ENCODE measurements around the gene SHC3.

Gene SHC3

GRCh38 chr9:89177944-89178829 lies at the start of gene SHC3:
SHC3 (minus strand) TSS chr9:89178818; CDS start chr9:89178460, 358 bp downstream.
- peak; percentile 51 for DNase-seq (ENCODE audit: low read depth)
- H3K4me3 ChIP-seq (ENCODE audit: control insufficient read depth, low read depth, low read length): peak within 1 kb of the TSS; percentile 59
- no peak for TF ChIP-seq CTCF (conservative IDR thresholded peaks at IDR 0.05; ENCODE audit: control insufficient read depth, insufficient read depth, low read depth, low read length)

GRCh38 chr9:89225991-89226471 lies 47.4 kb upstream of the SHC3 start:
- DNase-seq (ENCODE audit: low read depth): peak; percentile 18
- no peak overlapping the region for H3K4me3 ChIP-seq (ENCODE audit: control insufficient read depth, low read depth, low read length)
- TF ChIP-seq CTCF (conservative IDR thresholded peaks at IDR 0.05; ENCODE audit: control insufficient read depth, insufficient read depth, low read depth, low read length): no peak

- DNase-seq (ENCODE audit: low read depth): peak; percentile 58
- H3K4me3 ChIP-seq (ENCODE audit: control insufficient read depth, low read depth, low read length): no peak overlapping the region
- peak; percentile 31 for TF ChIP-seq CTCF (conservative IDR thresholded peaks at IDR 0.05; ENCODE audit: control insufficient read depth, insufficient read depth, low read depth, low read length)
These were observed 47.0 kb upstream of the SHC3 start for GRCh38 chr9:89225587-89225986.

GRCh38 chr9:89225036-89225435 lies 46.4 kb upstream of the SHC3 start:
- no peak for TF ChIP-seq CTCF (conservative IDR thresholded peaks at IDR 0.05; ENCODE audit: control insufficient read depth, insufficient read depth, low read depth, low read length)
- no peak overlapping the region for H3K4me3 ChIP-seq (ENCODE audit: control insufficient read depth, low read depth, low read length)
- no peak for DNase-seq (ENCODE audit: low read depth)

- no peak for DNase-seq (ENCODE audit: low read depth)
- TF ChIP-seq CTCF (conservative IDR thresholded peaks at IDR 0.05; ENCODE audit: control insufficient read depth, insufficient read depth, low read depth, low read length): no peak
- no peak overlapping the region for H3K4me3 ChIP-seq (ENCODE audit: control insufficient read depth, low read depth, low read length)
These were observed 46.0 kb upstream of the SHC3 start for GRCh38 chr9:89224633-89225032.

- no peak overlapping the region for H3K4me3 ChIP-seq (ENCODE audit: control insufficient read depth, low read depth, low read length)
- no peak for TF ChIP-seq CTCF (conservative IDR thresholded peaks at IDR 0.05; ENCODE audit: control insufficient read depth, insufficient read depth, low read depth, low read length)
- peak; percentile 57 for DNase-seq (ENCODE audit: low read depth)
These were observed 44.9 kb upstream of the SHC3 start for GRCh38 chr9:89223396-89223977.

All from fibroblast of mammary gland (primary cell).